ENCODE results near the gene GNL1.

GNL1 gene

GRCh38 chr6:30568245-30568644 is 12.0 kb upstream of the GNL1 start:
- peak in 1 of 2 donors; percentile 21 for DNase-seq (ENCODE audit: low read depth in 2 of 2)

GRCh38 chr6:30565772-30566171 is 9.5 kb upstream of the GNL1 start:
- DNase-seq (ENCODE audit: low read depth in 2 of 2): no peak

- no peak for DNase-seq (ENCODE audit: low read depth in 2 of 2)
Observed at GRCh38 chr6:30564114-30564513, 7.8 kb upstream of the GNL1 start.

DNA sequence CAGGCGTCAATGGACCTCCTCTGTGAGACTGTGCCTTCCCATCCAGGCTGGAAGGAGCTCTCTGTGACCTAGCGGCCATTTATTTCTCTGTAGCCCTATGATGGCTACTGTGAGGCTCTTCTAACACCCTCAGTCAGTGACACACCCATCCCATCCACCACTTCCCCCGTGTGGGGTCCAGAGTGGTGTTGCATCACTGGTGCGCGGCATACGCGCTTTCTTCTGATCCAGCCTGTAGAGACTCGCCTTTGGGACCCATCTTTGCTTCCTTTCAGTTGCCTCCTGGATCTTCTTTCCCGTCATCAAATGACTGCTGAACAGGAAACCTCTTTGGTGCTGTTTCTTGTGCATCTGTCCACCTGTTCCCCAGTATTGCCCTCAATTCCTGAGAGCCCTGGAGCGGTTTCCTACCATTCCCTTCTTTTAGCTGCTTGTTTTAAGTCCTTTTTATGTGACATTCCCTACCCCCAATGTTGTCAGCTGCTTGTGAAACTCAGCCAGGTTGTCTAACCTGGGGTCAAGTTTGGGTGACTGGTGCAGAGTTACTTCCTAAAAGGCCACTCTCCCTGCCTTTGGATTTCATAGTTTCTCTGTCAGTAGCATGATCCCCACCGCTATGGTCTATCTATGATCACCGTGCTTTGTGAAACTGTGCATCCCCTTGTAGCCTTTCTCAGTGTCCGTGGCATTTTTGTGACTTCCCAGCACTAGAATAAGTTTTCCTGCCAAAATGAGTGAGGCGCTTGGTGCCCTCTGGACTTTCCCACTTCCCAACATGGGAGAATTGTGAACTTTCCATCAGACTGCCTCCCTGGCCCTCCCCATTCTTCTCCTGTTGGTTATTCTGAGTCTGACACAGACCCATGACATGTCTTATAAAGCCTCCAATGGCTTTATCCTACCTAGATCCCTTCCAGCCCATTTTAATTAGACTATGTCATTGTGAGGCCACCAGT is 6.5 kb upstream of the GNL1 start:
- DNase-seq (ENCODE audit: low read depth in 2 of 2): no peak

- no peak for DNase-seq (ENCODE audit: low read depth in 2 of 2)
Observed at GRCh38 chr6:30560930-30561329, 4.6 kb upstream of the GNL1 start.

- no peak for DNase-seq (ENCODE audit: low read depth in 2 of 2)
Observed at GRCh38 chr6:30557683-30557981, 1.3 kb upstream of the GNL1 start.

DNA sequence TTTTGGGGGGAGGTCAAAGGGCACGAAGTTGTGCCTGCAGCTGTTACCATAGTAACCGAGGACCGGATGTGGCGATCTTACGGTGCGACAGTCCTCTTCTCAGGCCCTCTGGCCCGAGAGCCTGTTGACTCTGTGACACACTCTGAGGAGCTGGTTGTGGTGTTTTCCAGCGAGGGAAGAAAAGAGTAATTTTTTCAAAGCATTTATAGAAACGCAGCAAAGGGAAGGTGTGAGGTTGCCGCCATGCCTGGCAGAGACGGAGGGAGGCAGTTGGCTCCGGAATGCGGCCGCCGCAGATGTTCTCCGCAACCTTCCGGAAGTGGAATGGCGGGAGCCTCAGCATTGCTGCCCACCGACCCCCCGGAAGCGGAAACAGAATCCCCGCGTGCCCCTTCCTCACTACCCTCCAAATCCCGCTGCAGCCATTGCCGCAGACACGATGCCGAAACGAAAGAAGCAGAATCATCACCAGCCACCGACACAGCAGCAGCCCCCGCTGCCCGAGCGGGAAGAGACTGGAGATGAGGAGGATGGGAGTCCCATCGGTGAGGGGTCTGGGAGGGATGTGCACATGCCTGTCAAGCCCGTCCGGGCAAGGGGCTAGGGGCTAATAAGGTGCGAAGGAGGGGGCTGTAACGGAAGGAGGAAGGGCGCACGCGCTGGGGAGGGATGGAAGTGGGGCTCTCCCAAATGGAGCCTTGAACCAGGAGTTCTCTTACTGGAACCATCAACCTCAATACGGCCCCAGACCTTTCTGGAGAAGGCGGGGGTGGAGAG is 805 bp upstream of the GNL1 start, which contains the start of gene PRR3:
Gene PRR3, plus strand, starts transcription at position 390 of the 777 bp plus-strand sequence. Its CDS starts 50 bp downstream, at position 440.
- peak; percentile 61 to 68 for DNase-seq (ENCODE audit: low read depth in 2 of 2)

DNA sequence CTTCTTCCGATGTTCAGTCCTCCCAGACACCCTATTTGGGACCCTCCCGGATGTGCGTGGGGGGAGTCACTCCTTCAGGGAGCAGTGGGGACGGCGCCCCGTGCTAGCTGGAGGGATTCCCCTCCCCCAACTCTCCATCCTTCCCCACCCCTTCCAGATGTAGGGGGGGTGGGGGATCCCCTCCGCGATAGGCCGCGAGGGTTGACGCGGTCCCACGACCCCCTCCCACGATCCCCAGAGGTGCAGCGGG is 548 bp downstream of the GNL1 start:
- DNase-seq (ENCODE audit: low read depth in 2 of 2): no peak

DNA sequence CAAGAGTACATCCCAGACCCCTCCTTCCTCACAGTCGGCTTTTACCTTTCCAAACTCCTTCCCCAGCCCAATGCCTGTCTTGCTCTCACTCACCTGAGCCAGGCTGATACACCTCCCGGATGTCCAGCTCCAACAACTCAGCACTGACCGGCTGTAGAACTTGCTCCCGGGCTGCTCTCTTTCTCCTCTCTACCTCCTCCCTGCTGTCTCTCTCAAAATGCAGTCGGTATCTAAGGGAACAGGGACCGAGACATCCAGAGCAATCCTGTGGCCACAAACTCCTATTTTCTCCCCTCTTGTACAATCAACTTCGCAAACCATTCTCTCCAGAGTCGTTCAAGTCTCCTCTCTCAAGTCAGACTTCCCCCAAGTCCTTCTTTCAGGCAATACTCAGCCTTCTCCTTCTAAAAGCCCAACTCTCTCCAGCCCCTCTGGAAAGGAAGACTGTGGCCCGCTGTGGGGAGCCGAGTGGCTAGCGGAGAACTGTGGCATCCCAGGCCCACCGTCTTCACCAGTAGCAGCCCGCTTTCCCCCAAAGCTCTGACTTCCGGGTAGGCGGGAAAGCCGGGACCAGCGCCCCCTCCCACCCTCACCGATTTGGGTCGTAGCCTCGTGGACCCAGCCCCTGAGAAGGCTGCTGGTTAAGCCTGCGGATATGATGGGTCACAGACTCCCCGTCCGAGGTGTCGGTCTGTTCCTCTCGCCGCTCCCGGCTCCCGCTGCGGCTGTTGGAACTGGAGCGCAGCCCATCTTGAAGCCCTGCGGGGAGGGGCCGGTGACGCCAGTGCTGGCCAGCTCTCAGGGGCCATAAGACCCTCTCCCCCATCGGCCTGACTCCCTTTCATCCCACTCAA is 1.1 kb downstream of the GNL1 start:
- no peak for DNase-seq (ENCODE audit: low read depth in 2 of 2)

DNA sequence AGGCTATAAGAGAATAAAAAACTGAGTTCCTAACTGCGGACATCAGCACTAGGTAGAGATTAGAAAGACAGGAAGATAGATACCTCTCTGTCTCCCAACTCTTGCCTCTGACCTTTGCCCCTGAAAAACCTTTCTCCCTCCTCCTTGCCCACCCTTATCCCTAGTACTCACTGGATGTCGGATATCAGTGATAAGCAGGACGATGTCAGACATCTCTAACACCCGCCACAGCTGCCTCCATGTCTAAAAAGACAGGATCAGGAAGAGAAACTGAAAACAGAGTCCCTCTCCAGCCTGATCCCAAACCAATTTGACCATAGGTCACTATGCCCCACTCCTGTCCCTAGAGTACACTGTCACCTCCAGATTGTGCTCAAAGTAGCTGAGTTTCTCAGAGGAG is 1.9 kb downstream of the GNL1 start:
- DNase-seq (ENCODE audit: low read depth in 2 of 2): no peak

DNA sequence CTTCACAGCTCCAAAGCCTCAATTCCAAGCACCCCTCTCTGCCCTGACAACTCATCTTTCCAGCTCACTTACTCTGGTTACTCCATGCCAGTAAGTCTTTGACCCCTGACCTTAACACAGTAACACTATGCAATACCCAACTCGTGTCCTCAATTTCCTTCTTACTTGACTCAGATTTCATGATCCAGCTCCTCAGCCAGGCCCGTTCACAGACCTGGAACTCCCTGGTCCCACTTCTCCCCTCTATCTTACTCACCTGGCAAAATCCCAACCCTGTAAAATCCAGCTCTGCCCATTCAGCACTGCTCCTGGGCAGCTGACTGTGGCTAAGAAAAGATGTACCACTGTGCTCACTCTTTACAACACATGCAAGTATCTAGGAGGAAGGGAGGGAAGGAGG is 7.9 kb downstream of the GNL1 start:
- DNase-seq (ENCODE audit: low read depth in 2 of 2): no peak

- no peak for DNase-seq (ENCODE audit: low read depth in 2 of 2)
Observed at GRCh38 chr6:30547454-30547853, 8.8 kb downstream of the GNL1 start.

- DNase-seq (ENCODE audit: low read depth in 2 of 2): no peak
Observed at GRCh38 chr6:30544666-30545272, 11.5 kb downstream of the GNL1 start.

DNA sequence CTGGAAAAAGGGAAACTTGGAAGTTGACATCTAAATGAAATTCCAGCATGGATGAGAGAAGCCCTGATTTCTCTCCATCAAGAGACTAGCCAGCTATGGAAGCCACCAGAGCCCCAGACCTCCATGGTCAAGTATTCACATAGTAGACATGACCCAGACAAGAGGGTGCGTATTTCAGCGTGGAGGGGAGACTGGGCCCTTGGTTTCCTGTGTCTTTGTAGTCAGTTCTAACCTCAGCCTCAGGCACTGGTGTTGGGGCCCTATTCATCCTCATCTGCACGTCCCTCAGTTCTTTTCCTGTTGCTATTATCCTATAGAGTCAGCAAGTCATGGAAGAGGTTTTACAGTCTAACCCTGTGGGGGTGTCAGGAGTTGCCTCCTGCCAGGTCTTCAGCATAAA is 12.5 kb downstream of the GNL1 start:
- no peak for DNase-seq (ENCODE audit: low read depth in 2 of 2)

GRCh38 chr6:30542915-30543314 is 13.4 kb downstream of the GNL1 start:
- DNase-seq (ENCODE audit: low read depth in 2 of 2): no peak

- no peak for DNase-seq (ENCODE audit: low read depth in 2 of 2)
Observed at GRCh38 chr6:30542404-30542725, 13.9 kb downstream of the GNL1 start.

- peak; percentile 53 to 62 for DNase-seq (ENCODE audit: low read depth in 2 of 2)
Observed at GRCh38 chr6:30541515-30542403, 14.5 kb downstream of the GNL1 start.

DNA sequence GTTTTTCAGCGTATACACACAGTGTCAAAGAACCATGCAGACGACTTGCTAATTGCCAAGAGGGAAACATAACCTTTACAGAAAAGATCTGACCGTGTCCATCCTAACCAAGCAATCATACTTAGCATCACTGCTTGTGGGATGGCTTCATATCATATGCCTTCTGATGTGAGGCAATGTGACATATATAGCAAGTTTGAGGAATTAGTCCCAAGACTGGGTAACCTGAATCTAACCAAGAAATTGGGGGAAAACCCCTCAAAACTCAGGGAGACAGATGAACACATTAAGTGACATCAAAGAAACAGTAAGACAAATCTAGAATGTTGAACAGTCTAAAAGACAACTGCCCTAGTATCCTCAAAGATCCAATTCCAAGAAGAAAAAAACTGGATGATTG is 18.4 kb downstream of the GNL1 start:
- no peak for DNase-seq (ENCODE audit: low read depth in 2 of 2)

DNA sequence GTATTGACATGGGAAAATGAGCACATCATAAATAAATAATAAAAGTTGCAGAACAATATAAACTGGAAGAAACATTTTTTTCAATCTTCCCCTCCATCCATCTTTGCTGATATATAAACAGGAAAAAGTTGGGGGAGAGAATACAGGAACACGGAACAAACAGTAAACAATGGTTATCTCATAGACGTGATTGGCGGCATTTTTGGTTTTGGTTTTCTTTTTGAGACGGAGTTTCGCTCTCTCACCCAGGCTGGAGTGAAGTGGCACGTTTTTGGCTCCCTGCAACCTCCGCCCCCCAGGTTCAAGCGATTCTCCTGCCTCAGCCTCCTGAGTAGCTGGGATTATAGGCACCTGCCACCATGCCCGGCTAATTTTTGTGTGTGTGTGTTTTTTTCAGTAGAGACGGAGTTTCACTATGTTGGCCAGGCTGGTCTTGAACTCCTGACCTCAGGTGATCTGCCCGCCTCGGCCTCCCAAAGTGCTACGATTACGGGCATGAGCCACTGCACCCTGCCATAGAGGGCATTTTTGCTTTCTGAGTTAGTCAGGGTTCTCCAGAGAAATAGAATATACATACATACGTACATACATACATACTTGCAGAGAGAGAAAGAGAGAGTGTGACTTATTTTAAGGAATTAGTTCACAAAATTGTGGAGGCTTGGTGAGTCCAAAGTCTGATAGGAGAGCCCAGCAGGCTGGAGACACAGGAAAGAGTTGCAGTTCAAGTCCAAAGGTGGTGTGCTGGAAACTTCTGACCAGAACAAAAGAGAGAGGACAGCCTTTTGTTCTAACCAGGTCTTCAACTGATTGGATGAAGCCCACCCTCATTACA is 22.6 kb downstream of the GNL1 start:
- no peak for DNase-seq (ENCODE audit: low read depth in 2 of 2)

DNA sequence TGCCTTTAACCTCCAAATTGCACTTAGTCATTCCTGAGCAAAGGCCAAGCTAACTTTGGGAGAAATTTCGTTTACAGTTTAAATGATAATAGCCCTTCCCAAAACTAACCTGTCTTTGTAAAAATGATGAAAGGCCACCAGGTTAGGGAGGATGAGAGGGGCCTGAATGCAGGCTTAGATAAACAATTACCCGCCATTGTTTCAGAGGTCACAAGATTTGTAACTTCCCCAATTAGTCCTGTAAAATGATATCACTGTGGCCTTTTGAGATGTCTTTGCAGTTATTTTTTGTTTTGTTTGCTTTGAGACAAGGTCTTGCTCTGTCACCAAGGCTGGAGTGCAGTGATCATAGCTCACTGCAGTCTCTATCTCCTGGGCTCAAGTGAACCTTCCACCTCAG is 26.3 kb downstream of the GNL1 start:
- DNase-seq (ENCODE audit: low read depth in 2 of 2): no peak

Measured in stimulated activated CD4-positive, alpha-beta T cell treated with anti-CD3 and anti-CD28 coated beads, Interleukin-1b, Interleukin-23, amount 100 ng/mL, for 1 hour (primary cell).